DMS 273 treated with DMSO at 0.1 percent for 48 hours (cell line): ENCODE results near the gene PLP1.
A peak's percentile ranks its signal among the peaks of the same experiment; 100 is the strongest.
"Not testable (repeated sequence)": the region's sequence is repeated elsewhere in the genome, so short reads cannot be mapped to it uniquely, and the experiment has no call there.

Source experiments
- DNase-seq: peaks from one replicate; lab custom pipeline; 2025; lab: John Stamatoyannopoulos, UW

PLP1 gene

DNA sequence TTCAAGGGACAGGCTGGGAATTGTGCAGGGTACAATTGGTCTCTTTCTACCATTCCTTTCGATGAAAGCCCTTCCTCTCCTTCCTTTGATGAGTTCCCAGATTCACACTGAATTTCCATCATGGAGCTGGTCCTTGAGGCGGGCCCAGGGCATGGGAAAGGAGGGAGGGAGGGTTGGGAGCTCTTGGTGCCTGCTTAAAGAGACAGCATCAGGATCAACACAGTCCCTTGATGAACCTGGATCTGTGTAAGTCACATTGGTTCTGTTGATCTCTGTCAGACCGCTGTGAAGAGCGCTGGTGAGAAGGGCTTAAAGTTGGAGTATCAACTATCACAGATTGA lies 4.4 kb downstream of the PLP1 start:
- no peak for DNase-seq

GRCh38 chrX:103781706-103782105 lies 5.1 kb downstream of the PLP1 start:
- DNase-seq = no peak

- no peak for DNase-seq
These were observed 6.0 kb downstream of the PLP1 start for GRCh38 chrX:103782640-103783039.

GRCh38 chrX:103783196-103783595 lies 6.6 kb downstream of the PLP1 start:
- DNase-seq = no peak

DNA sequence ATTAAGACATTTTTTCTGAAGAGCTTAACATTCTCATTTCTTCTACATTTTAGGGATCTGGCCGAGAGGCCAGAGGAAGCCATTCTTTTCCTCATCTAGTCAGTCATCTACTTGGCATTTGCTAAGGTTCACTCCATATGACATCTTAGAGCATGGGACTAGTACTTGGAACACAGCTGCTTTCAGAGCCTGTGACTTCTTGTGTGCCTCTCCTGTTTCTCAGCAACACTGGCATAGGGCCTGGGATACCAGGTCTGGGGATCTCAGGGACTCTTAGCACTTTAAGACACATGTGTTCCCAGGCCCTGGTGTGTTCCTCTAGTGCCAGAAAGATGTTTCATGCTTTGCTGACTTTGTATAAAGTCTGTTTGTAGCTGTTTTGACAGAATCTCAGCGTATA lies 7.3 kb downstream of the PLP1 start:
- DNase-seq = no peak

- no peak for DNase-seq
These were observed 12.4 kb downstream of the PLP1 start for GRCh38 chrX:103789004-103789403.

- DNase-seq = peak; percentile 35
These were observed 14.6 kb downstream of the PLP1 start for GRCh38 chrX:103791228-103791627.

DNA sequence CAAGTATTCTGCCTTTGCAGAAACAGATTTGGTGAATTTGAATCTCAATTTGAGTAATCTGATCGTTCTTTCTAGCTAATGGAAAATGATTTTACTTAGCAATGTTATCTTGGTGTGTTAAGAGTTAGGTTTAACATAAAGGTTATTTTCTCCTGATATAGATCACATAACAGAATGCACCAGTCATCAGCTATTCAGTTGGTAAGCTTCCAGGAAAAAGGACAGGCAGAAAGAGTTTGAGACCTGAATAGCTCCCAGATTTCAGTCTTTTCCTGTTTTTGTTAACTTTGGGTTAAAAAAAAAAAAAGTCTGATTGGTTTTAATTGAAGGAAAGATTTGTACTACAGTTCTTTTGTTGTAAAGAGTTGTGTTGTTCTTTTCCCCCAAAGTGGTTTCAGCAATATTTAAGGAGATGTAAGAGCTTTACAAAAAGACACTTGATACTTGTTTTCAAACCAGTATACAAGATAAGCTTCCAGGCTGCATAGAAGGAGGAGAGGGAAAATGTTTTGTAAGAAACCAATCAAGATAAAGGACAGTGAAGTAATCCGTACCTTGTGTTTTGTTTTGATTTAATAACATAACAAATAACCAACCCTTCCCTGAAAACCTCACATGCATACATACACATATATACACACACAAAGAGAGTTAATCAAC lies 15.3 kb downstream of the PLP1 start:
- DNase-seq = no peak

DNA sequence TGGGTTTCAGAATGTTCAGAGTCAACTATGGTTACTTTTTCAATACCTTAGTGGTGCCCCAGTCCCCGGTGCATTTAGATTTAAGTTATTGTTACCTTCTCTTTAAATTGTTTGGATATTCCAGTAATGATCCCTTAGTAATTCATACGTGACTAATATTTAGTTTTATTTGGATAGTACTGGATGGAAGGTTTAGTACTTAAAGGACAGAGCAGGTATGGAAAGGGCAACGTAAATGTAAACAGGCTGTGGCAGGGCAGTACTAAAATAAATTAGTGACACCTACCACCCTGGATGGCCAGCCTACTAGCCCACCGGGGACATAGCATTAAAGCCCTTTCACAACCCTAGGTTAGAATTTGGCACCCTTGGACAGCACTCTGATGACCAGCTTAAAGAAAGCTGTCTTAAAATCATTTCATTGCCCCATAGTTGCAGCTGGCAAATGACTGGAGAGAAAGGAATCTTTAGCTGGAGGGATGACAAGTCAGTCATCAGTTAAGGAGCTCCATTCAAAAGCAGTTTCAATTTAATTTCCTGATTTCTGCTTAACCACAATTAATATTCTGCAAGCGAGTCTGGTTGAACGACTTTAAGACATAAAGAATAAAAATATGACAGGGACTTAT lies 16.4 kb downstream of the PLP1 start:
- no peak for DNase-seq

- no peak for DNase-seq
These were observed 16.9 kb downstream of the PLP1 start for GRCh38 chrX:103793545-103793940.

- no peak for DNase-seq
These were observed 17.5 kb downstream of the PLP1 start for GRCh38 chrX:103794119-103794518.

GRCh38 chrX:103797691-103798090 lies 21.1 kb downstream of the PLP1 start:
- DNase-seq = no peak

GRCh38 chrX:103800318-103800717 lies 23.7 kb downstream of the PLP1 start:
- no peak for DNase-seq

GRCh38 chrX:103805860-103806259 lies 29.2 kb downstream of the PLP1 start:
- no peak for DNase-seq

GRCh38 chrX:103806862-103807474 lies 30.3 kb downstream of the PLP1 start:
- no peak for DNase-seq

DNA sequence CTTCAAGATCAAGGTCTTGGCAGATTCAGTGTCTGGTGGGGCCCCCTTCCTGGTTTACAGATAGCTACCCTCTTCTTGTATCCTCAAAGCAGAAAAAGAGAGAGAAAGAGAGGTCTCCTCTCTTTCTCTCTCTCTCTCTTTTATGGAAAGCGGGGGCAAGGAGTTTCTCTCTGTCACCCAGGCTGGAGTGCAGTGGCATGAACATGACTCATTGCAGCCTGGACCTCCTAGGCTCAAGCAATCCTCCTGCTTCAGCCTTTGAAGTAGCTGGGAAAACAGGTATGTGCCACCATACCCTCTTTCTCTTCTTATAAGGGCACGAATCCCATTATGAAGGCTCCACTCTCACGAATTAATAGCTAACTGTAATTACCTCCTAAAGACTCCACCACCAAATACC lies 35.2 kb downstream of the PLP1 start:
- no peak for DNase-seq

- DNase-seq = not testable (repeated sequence)
These were observed 40.5 kb downstream of the PLP1 start for GRCh38 chrX:103817101-103817500.

- DNase-seq = peak; percentile 28
These were observed 40.9 kb downstream of the PLP1 start for GRCh38 chrX:103817502-103817901.

- DNase-seq = no peak
These were observed 42.4 kb downstream of the PLP1 start for GRCh38 chrX:103818842-103819619.

GRCh38 chrX:103820802-103821201 lies 44.2 kb downstream of the PLP1 start:
- not testable (repeated sequence) for DNase-seq

DNA sequence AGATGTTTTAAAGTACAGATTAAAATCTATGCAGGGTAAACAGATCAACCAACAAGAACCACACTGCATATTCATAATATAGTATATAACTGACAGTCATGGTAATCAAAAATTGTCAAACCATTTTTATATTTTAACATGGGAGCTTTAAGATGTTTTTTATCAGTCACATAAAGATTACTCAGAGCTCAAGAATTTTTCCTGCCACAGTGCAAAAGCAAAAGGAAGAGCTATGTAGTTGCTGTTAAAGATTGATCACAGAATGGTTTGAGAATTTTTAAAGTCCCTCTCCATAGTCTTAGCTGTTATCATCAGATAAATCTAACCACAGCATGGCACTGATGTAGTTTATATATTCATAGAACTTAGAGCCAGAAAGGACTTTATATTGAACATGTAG lies 47.0 kb downstream of the PLP1 start:
- no peak for DNase-seq

- DNase-seq = no peak
These were observed 49.2 kb downstream of the PLP1 start for GRCh38 chrX:103825881-103826280.

- no peak for DNase-seq
These were observed 51.9 kb downstream of the PLP1 start for GRCh38 chrX:103828529-103828928.
